ENCODE measurements around the gene AURKAIP1.

AURKAIP1 gene

DNA sequence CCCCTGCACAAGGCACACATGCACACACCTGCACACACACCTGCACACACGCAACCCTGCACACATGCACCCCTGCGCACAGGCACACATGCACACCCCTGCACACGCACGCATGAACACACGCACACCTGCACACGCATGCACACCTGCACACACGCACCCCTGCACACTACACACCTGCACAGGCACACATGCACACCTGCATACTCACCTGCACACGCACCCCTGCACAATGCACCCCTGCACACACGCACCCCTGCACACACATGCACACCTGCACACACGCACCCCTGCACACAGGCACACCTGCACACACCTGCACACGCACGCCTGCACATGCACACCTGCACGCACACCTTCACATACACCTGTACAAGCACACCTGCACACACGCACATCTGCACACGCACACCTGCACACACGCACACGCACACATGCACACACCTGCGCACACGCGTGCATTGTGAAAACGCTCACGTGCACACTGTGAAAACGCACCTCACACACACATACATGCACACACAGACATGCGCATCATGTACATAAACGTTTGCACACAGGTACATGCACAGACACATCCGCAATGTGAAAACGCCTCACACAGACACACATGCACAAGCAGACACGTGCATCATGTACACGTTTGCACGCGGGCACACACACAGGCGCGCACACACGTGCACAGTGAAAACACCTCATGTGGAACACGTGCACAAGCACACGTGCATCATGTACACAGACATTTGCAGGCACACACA is 34.0 kb downstream of the AURKAIP1 start:
- no peak overlapping the region for H3K27ac ChIP-seq
- TF ChIP-seq CTCF (conservative IDR thresholded peaks at IDR 0.05), result no peak

DNA sequence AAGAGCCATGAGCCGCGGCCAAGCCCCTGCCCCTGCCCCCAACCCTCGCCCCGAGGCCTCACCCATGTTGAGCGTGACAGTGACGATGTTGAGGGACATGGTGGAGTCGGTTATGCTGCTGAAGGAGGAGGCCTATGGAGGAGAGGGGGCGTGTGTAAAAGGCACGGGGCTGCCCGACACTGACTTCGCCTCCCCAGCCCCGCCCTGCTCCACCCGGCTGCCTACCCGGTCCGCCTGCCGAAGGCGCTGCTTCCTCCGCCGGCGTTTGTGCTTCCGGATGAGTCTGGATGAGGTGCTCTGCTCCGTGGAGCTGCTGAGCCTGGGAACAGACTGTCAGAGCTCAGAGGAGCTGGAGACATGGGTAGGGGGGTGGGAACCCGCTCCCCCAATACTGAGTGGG is 34.8 kb downstream of the AURKAIP1 start:
- no peak overlapping the region for H3K27ac ChIP-seq
- TF ChIP-seq CTCF (conservative IDR thresholded peaks at IDR 0.05), result no peak

- no peak for TF ChIP-seq CTCF (conservative IDR thresholded peaks at IDR 0.05)
- H3K27ac ChIP-seq, result no peak overlapping the region
Measured at GRCh38 chr1:1338278-1338677, 36.7 kb downstream of the AURKAIP1 start.

DNA sequence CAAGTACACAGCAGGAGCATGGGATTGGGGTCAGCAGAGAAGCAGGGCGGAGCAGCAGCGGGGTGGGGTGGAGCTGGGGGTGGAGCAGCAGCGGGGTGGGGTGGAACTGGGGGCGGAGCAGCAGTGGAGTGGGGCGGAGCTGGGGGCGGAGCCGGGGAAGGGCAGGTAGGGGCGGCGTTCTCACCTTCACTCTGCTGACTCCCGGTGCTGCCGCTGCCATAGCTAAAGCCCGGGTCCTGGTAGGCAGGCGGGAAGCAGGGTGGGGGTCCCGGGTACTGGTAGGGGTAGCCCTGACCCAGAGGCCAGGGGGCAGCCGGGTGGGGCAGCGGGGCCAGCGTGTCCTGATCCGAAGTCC is 37.2 kb downstream of the AURKAIP1 start:
- H3K27ac ChIP-seq, result no peak overlapping the region
- TF ChIP-seq CTCF (conservative IDR thresholded peaks at IDR 0.05), result no peak

DNA sequence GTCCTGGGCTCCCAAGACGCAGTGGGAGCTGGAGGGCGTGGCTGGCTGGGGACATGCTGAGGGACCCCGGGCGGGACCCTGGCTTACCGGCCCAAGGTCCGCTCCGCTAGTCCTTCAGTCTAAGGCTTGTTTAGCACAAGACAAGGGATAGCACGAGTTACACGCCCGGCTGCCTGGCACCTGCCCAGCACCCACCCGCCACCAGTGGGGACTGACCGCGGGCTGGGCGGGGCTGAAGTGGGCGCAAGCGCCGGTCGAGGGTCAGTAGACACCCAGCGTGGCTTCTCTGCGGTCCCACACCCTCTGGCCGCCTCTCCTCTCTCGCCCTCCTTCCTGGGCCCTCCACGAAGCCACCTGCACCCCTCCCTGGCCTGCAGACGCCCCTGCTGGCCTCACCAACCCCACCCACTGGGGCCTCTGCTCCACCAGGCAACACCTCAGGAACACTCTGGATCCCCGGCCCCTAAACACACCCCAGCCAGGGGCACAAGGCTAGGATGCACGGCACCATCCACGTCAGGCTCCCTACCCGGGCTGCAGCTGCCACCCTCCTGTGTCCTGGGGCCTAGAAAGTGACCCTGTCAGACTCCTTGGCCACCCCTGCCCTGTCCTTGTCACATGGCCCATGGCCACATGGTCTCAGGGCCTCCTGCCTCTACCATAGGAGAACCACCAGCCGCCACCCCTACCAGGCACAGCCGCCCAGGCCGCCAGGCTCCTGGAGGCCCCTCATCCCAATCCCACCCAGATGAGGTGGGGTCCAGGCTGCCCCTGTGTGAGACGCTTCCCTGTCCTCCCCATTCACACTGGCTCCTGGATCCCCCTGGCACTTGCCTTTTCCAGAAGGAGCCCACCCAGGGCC is 37.8 kb downstream of the AURKAIP1 start:
- TF ChIP-seq CTCF (conservative IDR thresholded peaks at IDR 0.05), result no peak
- no peak overlapping the region for H3K27ac ChIP-seq

- no peak for TF ChIP-seq CTCF (conservative IDR thresholded peaks at IDR 0.05)
Measured at GRCh38 chr1:1336446-1336845, 38.6 kb downstream of the AURKAIP1 start.

DNA sequence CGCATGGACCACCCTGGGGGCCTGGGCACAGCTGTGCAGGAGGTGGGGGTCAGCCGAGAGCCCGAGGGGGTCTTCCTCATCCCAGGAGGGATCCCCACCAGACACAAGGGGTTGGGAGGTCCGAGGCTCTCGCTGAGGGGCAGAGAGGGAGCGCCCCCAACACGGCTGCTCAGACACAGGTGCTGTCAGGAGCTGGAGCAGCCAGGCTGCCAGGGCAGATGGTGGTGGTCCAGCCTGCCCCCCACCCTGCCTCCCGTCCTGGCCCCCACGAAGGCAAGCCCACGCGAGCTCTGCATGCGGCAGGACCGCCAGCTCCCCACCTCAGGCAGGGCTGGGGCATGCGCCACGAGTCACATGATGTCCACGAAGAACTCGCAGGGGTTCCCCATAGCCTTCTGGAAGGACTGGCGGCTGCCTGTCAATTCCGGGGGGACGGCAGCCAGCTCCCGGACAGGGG is 39.2 kb downstream of the AURKAIP1 start:
- no peak overlapping the region for H3K27ac ChIP-seq
- no peak for TF ChIP-seq CTCF (conservative IDR thresholded peaks at IDR 0.05)

More at GRCh38 chr1:1336446-1336845, 38.6 kb downstream of the AURKAIP1 start:
- no peak overlapping the region for H3K27ac ChIP-seq
